Epidermal melanocyte (primary cell): Measurements from ENCODE around the gene RPL22.

Source experiments
- DNase-seq: peaks from one replicate; pipeline ENCODE4 v3.0.0; 2011; ENCODE audit warnings: low spot score; ENCODE audit not compliant: insufficient read length

Gene RPL22

GRCh38 chr1:6205849-6206519 lies 6.6 kb upstream of the RPL22 start, which contains the start of gene RNF207:
RNF207 (plus strand) TSS chr1:6206119; CDS start chr1:6206536, 417 bp downstream.
- DNase-seq, result no peak

DNA sequence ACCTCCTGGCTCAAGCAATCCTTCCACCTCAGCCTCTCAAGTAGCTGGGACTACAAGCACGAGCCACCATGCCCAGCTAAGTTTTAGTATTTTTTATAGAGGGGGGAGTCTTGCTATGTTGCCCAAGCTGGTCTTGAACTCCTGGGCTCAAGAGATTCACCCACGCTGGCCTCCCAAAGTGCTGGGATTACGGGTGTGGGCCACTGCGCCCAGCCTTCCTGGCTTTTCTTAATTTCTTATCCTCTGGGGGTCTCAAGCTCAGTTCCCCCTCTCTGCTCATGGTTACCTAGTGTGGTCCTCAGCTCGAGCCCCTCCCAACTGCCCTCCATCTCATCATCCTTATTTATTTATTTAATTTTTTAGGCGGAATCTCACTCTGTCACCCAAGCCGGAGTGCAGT lies 2.9 kb upstream of the RPL22 start:
- DNase-seq, result no peak

DNA sequence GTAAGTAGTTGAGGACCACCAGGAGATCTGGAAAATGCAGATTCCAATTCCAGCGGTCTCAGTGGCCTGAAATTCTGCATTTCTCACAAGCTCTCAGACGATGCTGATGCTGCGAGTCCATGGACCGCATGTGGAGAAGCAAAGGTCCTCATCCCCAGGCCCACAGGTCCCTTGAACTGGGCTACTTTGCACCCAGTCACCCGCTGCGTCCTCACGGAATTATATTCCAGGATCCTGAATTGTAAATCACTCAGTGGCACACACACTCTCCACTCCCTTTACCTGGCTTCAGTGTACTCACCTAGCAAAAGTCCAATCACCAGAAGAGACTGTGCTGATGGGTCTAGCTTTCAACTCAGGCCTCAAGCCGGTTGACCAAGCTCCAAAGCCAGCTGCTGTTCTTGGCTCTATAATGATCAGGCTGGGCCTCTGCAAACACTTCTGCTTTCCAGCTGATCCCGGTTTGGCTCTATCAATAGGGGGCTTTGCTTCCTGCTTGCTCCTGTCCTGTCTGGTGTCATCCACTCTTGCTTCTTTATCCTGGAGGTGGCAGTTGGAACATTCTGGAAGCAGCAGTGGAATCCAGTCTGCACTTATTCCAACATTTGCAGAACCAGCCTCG lies 904 bp upstream of the RPL22 start:
- DNase-seq, result no peak

DNA sequence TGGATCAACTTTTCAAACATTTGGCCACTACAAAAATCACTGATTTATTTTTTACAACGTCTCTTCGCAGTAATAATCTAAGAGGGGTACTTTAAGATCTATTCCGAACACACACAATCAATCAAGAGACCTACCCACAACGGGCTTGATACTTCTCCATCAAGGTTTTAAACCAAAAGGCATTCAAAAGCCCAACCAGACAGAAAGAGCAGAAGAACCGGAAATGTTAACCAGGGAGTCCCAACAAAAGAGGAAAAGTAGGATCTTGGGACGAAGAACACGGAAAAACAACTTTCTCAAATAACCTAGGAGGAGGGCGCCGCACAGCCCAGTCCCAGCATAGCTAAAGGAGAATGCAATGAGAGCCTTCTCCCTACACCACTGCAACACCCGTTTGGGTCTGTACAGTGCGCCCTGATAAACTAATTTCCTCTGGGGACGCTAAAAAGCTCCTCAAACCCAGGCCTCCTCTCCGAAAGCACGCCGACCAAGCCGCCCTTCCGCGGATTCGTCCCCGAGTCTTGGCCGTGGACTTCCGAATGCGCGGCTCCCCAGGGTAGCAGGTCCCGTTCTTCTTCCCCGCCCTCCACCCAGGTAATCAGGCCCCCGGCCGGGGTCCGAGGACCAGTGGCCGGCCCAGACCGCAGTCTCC lies 623 bp downstream of the RPL22 start:
- no peak for DNase-seq

DNA sequence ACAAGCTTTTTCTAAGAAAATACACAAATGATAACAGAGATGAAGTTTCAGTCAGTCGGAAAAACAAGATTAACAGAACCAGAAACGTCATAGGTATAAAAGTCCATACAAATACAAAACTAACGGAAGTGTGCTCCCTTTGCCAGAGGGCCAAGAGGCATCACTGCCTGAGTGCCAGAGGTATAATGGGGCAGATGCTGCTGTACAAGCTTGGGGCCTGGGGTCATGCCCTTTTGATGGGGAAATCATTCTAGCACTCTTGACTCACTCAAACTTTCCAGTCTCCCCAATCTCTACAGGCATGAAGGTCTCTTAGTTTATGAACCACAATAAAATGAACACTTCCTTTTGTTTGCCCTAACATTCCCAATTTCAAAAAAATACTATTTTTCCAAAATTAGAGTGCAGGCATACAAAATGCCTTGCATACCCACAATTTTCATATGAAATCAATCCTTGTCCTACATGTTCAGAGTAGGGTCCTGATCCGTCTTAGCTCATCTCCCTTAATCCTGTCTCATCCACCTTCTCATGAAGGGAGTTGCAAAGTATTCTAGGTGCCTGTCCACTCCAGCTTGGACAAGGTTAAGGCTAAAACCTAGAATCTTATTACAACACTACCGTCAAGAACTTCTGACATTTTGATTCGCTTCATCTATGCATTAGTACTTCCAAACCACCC lies 1.5 kb downstream of the RPL22 start:
- DNase-seq, result no peak

DNA sequence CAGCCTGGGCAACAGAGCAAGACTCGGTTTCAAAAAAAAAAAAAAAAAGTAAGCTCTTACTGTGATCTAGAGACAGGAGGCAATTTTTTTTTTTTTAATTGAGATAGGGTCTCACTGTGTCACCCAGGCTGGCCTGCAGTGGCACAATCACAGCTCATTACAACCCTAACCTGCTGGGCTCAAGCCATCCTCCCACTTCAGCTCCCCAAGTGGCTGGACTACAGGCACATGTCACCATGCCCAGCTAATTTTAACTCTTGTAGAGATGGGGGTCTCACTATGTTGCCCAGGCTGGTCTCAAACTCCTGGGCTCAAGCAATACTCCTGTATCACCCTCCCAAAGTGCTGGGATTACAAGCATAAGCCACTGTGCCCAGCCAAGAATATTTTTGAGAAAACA lies 7.4 kb downstream of the RPL22 start:
- DNase-seq, result no peak

DNA sequence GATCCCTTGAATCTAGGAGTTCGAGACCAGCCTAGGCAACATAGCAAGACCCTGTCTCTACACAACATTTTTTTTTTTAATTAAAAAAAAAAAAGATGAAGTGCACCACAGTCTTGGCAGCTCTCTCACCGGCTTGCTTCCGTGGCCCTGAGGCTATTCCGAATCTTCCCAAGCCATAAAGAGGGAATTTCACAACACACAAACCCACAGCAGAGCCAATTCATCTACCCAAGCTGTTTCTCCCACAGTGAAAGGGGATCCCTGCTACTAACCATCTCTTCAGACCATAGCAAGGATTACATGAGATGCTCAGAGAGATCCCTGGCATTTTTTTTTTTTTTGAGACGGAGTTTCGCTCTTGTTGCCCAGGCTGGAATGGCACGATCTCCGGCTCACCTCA lies 10.9 kb downstream of the RPL22 start:
- no peak for DNase-seq

GRCh38 chr1:6185635-6186382 lies 13.6 kb downstream of the RPL22 start:
- peak; percentile 18 for DNase-seq

GRCh38 chr1:6185151-6185550 lies 14.2 kb downstream of the RPL22 start:
- no peak for DNase-seq

- DNase-seq, result no peak
These were observed 15.2 kb downstream of the RPL22 start for GRCh38 chr1:6184083-6184783.

DNA sequence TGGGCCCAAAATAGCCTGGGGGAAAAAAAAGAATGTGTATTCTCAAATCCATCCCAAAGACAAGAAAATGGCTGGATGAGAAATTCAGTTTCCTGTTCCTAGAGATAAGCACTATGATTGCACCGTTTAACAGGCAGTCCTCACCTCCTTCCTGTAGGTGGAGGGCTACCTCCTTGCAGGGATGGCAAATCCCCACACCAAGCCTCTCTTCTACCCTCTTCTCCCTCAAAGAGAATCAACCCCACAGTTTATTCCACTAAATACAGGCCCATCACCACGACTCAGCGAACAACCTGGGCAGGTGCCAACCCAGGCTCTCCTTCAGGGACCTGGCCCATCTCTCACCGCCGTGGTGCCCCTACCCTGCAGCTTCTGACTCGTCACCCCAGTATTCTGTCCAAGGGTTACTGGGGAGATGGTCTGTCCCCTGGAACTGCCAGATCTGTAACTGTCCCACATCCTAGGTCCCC lies 15.8 kb downstream of the RPL22 start:
- no peak for DNase-seq

DNA sequence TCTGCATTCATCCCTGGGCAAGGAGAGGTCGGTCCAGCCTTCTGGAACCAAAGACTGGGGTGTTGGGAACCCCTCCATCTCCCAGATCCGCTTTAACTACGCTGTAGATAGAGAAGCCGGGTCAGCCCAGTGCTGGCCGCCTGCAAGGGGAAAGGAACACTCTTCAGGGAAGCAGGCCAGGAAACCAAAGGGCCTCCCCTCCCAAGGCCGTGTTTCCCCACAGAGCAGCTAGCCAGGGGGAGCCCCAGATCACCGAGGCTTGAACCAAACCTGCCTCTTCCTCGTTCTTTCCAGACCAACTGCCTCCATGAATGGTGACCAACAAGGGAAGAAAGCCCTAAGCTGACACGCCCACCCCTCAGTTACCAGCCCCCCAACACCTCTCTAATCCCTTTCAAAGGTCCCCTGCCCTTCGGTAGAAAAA lies 18.0 kb downstream of the RPL22 start:
- no peak for DNase-seq

GRCh38 chr1:6180707-6181311 lies 18.6 kb downstream of the RPL22 start:
- no peak for DNase-seq

DNA sequence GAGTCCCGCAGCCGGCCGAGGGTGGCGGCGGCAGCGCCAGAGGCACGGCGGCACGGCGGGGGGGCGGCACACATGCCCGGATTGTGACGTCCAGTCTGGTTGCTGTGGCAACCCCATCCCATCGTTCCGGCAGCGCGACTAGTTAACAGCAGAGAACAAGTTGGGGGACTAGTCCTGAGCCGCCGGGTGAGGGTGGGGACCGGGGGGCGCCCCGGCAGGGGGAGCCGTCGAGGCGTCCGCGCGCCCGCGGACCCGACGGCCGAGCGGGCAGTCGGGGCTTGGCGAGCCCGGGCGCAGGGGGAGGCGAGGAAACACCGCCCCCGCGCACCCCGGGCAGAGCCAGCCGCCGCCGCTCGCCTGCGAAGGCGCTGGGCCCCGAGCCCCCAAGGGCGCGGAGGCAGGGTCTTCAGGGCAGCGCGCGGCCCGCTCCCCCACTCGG lies 19.1 kb downstream of the RPL22 start, which contains the start of gene CHD5:
CHD5 (minus strand) TSS at position 54 of the 439 bp plus-strand sequence. CDS start 298 bp downstream, outside the sequence.
- no peak for DNase-seq

GRCh38 chr1:6179564-6180175 lies 19.7 kb downstream of the RPL22 start:
- DNase-seq, result no peak

- no peak for DNase-seq
These were observed 20.4 kb downstream of the RPL22 start for GRCh38 chr1:6178751-6179563.

DNA sequence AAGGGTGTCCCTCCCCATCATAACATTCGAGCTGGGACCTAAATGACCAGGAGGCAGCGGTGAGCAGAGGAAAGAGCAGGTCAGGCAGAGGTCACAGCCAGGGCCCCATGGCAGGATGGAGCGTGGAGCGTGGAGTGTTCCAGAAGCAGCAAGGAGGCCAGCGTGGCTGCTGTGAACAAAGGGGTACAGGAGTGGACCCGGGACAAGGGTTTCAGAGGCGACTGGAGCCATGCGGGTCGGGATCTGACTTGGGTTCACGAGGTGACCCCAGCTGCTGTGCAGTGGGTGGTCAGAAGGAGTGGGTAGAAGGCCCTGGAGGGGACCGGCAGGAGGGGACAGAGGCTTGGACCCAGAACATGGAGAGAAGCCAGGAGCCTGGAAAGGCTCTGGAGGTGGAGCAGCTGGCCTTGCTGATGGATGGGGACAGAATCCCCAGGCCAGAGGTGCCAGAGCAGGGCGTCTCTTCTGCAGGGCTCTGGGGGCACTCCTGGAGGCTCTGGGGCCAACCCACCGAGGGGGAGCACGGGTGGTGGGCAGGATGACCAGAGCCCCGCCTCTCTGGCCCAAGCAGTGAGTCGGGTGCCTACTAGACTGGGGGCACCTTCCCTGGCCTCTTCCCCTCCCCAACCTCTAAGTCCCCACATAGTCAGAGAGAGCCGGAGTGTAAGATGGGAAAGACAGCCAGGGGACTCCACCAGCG lies 21.6 kb downstream of the RPL22 start:
- DNase-seq, result peak; percentile 12

GRCh38 chr1:6176779-6177178 lies 22.6 kb downstream of the RPL22 start:
- DNase-seq, result peak; percentile 8
